ENCODE results near the gene TDRD9.

GRCh38 chr14:103890821-103891666 lies 37.2 kb upstream of the TDRD9 start:
- TF ChIP-seq CTCF (IDR thresholded peaks at IDR 0.05; ENCODE audit: low read depth, low read length): no peak
- no peak for TF ChIP-seq POLR2A (IDR thresholded peaks at IDR 0.05; ENCODE audit: extremely low read depth, insufficient read length)
